GM18505 (cell line): ENCODE data around the gene KRT3.

ENCODE experiments used
- ATAC-seq: cut with Tn5 transposase; IDR thresholded peaks from one replicate; pipeline ENCODE4 v1.9.1; 2021; ENCODE audit not compliant: unreplicated experiment
- POLR2A ChIP-seq: IDR thresholded peaks from 4 replicates; pipeline ENCODE4 v1.6.1; 2011; ENCODE audit warnings: borderline replicate concordance; ENCODE audit not compliant: insufficient read depth, insufficient read length; ENCODE audit errors: extremely low read depth

KRT3 gene

GRCh38 chr12:52740584-52740983, 55.3 kb downstream of the KRT3 start:
- ATAC-seq, result no peak
- TF ChIP-seq POLR2A, result no peak

- ATAC-seq, result no peak
- no peak for TF ChIP-seq POLR2A
Measured at GRCh38 chr12:52739963-52740362, 56.0 kb downstream of the KRT3 start.
